Measurements from ENCODE around the gene AMBP.

AMBP gene

DNA sequence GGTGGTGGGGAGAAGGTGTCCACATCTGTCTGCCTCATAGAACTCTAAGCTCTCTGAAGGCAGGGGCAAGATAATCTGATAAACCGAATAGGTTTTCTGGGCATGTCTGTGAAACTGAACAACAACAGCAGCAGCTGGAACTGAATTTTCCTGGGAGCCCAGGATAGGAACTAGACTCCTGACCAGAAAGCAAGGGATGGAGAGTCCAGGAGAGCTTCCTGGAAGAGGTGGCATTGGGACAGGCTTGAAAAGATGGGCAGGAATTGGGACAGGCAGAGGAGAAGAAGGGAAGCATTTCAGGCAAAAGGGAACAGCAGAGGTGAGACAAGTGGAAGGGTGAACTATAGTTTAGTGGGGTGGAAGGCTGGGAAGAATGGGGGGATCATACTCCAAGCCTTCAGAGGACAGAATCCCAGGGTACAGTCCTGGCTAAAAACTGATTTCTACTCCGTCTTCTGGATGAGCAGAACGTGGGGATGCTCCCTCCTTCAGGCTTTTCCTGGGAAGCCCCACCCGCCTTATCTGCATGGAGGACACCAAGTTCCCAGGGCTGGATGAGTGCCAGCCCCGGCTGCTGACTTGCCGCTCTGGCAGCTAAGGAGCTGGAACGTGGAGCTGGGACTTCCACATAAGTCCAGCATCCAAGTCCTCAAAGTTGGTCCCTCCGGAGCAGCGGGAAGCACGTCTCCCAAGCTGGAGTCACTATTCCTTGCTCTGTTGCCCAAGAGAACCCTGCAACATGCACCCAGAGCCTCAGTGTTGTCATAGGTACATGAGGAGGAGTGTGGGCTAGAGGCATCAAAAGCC is 34.9 kb upstream of the AMBP start:
- no peak for DNase-seq

GRCh38 chr9:114112325-114112724 is 34.2 kb upstream of the AMBP start:
- no peak for DNase-seq

GRCh38 chr9:114110180-114110579 is 32.1 kb upstream of the AMBP start:
- no peak for DNase-seq

DNA sequence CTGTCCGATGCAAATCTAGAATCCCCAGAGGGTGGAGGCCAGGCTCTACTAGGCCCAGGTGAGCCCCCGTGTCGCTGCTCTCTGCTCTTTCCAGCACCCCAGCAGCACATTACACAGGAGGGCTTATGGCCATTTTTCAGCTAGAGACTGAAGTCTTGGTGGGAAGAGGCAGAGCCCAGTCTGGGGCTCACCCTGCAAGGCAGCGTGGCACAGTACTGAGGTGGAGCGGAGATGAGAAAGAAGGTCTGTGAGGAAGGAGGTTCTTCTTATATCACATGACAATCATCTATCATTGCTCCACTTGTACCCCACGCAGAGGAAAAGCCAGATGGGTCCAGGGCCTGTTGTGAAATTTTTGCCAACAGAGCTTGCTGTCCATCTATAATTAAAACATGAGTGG is 31.0 kb upstream of the AMBP start:
- no peak for DNase-seq

- DNase-seq = peak in 3 of 5 donors; percentile 26 to 49 (median 30)
Measured at GRCh38 chr9:114108016-114108833, 30.1 kb upstream of the AMBP start.

DNA sequence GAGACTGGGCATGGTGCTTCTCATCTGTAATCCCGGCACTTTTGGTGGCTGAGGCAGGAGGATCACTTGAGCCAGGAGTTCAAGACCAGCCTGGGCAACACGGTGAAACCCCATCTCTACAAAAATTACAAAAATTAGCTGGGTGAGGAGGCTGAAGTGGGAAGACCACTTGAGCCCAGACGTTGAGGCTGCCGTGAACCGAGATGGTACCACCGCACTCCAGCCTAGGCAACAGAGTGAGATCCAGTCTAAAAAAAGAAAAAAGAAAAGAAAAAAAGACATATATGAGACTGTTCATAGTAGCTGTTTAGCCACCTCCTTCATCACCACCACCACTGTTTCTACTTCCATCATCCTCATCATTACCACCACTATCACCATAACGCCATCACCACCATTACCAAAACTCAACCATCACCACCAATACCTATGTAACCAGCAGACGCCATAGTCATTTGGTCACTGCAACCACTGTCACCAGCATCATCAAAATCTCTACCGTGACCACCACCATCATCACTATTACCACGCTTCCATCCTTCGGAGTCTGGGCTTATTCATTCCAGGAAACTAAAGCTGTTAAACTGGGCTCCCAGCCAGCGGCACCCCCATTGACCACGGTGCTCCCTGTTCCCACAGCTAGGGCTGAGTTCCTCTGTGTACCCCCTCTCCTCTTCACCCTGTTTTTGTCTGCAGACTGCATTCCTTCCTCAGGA is 29.3 kb upstream of the AMBP start:
- DNase-seq = no peak

- no peak for DNase-seq
Measured at GRCh38 chr9:114105236-114105635, 27.1 kb upstream of the AMBP start.

- no peak for DNase-seq
Measured at GRCh38 chr9:114102484-114102883, 24.4 kb upstream of the AMBP start.

DNA sequence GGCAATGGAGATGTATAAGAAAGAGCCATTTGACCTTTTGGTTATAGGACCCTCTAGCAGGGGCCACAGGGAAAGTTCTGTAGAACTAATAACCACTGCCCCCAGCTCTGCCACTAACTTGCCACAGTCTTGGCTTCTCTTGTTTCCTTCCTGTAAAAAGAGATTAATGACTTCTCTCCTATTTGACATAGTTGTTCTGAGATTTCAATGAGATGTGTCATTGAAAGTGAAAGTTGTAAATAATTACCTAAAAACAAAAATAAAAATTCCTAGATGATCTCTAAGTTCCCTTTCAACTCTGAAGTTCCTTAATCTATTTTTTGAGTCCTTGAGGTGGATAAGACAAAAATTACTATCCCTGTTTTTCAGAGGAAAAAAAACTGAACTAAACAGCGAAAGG is 22.4 kb upstream of the AMBP start:
- no peak for DNase-seq

GRCh38 chr9:114099669-114100270 is 21.7 kb upstream of the AMBP start:
- DNase-seq = no peak

DNA sequence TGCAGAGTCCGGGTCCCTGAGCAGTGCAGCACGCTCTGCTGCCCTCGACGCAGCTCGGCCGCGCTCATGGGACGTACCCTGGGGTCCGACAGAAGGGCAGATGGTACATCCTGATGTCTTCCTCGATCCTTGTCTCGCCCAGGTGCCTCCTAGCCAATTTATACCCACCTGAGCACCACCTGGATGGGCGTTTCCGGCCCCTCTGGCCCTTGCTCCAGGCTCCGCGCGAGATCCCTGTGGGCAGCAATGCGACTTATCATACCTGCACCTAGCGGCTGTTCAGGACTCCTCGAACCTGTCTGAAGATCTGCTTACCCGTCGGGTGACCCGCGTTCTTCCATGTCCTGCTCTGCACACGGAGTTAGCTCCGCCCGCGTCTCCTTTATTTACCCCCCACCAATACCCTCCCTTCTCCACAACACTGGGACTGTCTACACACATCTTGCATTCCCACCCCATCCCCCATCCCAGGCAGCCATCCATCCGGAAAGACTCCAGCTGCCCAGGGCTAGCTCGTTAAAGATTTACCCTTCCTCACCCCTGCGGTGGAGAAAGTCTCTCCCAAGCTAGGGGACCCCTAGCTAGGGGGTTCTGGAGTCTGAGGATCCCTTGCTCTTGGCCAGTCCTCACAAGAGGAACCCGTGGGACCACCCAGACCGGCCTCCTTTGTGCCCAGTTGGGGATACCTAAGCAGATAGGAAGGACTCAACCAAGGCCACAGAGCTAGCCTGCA is 21.0 kb upstream of the AMBP start, which contains the start of gene KIF12:
Gene KIF12 (minus strand): TSS at position 357 of the 733 bp plus-strand sequence. CDS start 16 bp downstream, at position 341.
- no peak for DNase-seq

DNA sequence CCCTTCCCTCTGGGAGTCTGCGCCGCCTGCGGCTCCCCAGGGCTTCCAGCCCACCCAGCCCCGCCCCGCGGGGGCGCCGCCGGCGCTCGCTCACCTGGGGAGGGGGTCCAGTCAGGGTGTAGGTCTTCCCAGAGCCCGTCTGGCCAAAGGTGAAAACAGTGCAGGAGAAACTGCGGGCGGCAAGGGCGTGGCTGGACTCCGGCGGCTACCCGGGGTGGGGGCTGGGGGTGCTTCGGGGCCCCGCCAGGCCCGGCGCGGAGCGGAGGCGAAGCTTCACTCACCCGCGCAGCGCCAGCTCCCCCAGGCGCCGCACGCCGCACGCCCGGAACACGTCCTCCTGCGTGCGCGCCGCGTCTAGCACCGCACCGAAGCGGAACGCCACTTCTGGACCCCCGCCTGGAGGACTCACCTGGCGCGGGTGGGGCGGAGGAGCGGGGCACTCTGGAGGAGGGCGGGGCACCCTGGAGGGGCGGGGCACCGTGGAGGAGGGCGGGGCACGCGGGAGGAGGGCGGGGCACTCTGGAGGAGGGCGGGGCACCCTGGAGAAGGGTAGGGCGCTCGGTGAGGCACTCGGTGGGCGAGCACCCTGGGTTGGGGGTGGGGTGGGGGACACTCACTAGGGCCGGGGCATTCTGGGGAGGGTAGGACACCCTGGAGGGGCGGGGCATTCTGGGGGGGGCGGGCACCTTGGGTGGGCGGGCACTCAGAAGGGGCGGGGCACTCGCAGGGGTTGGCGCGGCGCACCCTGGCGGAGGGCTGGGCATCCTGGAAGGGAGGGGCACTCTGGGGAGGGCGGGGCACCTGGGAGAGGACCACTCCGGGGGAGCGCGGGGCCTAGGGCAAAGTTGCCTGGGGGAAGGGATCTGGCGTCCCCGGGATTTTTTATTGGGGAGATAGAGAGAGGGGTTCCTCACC is 20.2 kb upstream of the AMBP start:
- DNase-seq = peak in 1 of 5 donors; percentile 9

- DNase-seq = no peak
Measured at GRCh38 chr9:114097613-114098020, 19.5 kb upstream of the AMBP start.

DNA sequence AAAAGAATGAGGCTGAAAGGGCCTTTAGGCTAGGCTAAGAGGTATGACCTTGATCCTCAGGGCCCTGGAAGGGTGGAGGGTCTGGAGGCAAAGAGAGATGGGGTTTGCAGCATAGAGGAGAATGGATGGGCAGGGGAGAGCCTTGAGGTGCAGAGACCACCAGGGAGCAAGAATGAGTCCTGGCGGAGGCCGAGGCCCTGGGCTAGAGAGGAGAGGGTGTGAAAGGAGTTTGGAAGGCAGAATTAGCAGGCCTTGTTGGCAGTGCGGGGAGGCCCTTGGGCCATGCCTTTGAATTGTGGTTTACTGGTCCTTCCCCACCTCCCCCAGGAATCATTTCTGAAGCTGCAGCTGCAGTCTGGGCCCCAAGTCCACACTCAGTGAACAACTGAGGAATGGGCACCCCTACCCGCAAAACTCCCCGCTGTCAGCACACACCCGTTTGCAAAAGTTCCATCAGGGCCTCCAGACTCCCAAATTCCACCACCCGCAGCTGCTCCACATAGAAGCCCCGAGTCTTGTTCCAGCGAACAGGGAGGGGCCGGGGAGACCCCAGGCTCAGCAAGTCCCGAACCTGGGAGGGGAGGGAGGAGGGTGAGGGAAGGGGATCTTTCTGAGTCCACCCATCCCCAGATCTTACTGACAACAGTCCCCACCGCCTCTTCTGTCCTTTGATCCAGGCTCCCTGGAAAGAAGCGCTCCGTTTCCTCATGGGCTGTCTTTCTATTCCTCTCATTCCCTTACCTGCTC is 18.9 kb upstream of the AMBP start:
- no peak for DNase-seq

DNA sequence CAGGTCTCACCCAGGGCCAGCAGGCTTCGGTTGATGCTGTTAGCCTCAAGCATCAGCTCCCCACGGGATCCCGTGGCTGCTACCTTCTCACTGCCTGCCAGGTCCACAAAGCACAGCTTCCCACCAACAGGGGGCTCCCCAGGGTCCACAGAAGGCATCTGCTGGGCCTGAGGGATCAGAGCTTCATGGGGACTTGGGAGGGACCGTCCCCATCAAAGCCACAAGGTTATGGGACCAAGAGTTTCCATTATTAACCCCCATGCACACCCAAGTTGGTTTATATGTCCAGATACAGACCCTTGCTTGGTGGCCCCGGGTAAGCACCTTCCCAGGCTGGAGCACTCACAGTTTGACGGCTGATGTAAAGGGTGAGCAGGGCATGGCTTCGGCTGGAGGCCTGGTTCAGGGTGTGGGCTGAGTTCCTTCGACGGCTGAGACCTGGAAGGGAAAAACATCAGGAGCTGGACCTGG is 18.0 kb upstream of the AMBP start:
- DNase-seq = no peak

DNA sequence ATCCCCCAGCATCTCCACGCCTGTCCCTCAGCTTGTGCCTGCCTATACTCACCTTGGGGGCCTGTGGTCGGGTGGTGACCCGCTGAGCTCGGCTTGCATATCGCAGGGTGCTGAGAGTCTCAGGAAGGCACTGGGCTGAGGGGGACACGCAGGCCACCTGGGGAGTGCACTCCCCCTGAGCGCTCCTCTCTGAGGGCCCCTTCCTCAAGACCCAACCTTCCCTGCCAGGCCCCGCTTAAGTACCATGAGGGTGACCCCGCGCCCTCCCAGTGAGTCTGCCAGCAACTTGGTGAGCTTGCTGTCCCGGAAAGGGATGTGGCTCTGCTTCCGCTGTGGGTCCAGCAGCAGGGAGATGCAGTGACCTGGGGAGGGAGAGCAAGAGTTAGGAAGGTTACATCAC is 16.9 kb upstream of the AMBP start:
- no peak for DNase-seq

DNA sequence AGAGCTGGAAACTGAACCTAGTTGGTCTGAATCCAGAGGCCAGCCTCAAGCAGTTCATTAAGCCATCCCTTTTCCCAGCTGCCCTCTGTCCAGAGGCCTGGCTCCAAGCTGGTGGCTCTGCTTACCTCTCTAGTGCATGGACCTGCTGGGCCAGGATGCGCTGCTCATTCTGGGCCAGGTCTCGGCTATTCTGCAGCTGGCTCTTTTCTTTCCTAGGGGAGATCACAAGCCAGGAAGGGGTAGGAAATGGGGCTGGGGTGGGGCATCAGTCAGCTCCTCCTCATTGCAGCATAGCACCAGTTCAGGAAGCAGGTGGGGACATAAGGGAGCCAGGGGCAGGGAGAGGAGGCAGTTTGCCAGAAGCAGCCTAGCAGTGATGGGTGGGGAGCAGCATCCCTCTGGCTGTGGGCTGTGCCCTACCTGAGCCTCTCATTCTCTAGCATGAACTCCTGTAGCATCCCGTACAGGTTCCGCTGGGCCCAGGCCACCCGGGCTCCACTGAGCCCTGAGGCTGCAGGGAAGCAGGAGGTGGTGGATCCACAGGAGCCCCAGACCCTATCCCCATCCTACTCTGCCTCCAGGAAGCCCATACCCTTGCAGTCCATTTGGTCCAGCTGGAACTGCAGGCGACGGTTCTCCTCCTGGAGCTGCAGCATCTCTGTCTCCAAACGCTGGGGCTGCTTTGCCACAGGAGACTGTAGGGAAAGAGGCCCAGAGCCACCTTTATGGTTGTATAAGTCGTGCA is 15.8 kb upstream of the AMBP start:
- DNase-seq = no peak

- DNase-seq = no peak
Measured at GRCh38 chr9:114093031-114093471, 15.0 kb upstream of the AMBP start.

GRCh38 chr9:114092336-114092735 is 14.2 kb upstream of the AMBP start:
- no peak for DNase-seq

Measured in T-helper 1 cell (primary cell).